Activated naive CD4-positive, alpha-beta T cell treated with anti-CD3 and anti-CD28 coated beads for 36 hours (primary cell): ENCODE measurements around the gene TMEM69. TPM values are rescaled to one million over a fixed set of nuclear protein-coding genes. Genes with fewer than 3 reads are reported as not detected.

Experiments used
- CTCF ChIA-PET: fragments of 350-600 bp; sonication (Branson Sonifier 250); formaldehyde crosslinking; loops from one replicate; lab custom pipeline; 2021; ENCODE audit warnings: antibody characterized with exemption; lab: Charles Lee
- DNase-seq: peaks from one replicate; pipeline ENCODE4 v3.0.0-alpha.2; 2020
- H3K27ac Mint-ChIP-seq: one replicate; pipeline ENCODE4 v1.8.0; 2021; ENCODE audit warnings: mild to moderate bottlenecking, mixed read lengths
- H3K27me3 Mint-ChIP-seq: one replicate; pipeline ENCODE4 v1.8.0; 2021; ENCODE audit warnings: low read depth, mixed read lengths
- H3K36me3 Mint-ChIP-seq: one replicate; pipeline ENCODE4 v1.8.0; 2021; ENCODE audit warnings: low read depth, mixed read lengths
- H3K4me1 Mint-ChIP-seq: one replicate; pipeline ENCODE4 v1.8.0; 2021; ENCODE audit warnings: low read depth, mixed read lengths
- H3K4me3 Mint-ChIP-seq: one replicate; pipeline ENCODE4 v1.8.0; 2021; ENCODE audit warnings: mild to moderate bottlenecking, moderate library complexity, mixed read lengths
- H3K9me3 Mint-ChIP-seq: one replicate; pipeline ENCODE4 v1.8.0; 2021; ENCODE audit warnings: mixed read lengths
- intact Hi-C: fragments of 100-400 bp; cut with micrococcal nuclease; formaldehyde crosslinking; loops from one replicate; pipeline ENCODE4 v1.15.1; 2023
- total RNA-seq, 2 experiments: library from RNA; stranded (reverse); gene quantifications; one replicate each; pipeline ENCODE4 v1.2.3, GENCODE V29; 2021

Gene TMEM69, protein sequence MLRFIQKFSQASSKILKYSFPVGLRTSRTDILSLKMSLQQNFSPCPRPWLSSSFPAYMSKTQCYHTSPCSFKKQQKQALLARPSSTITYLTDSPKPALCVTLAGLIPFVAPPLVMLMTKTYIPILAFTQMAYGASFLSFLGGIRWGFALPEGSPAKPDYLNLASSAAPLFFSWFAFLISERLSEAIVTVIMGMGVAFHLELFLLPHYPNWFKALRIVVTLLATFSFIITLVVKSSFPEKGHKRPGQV
- total RNA-seq: 10 to 100 TPM; 28.9 to 29.3 TPM

- peak; percentile 90 for DNase-seq
- Mint-ChIP-seq H3K27me3 (no peaks in the 10 kb centered on the region), H3K36me3 (peaks cover 23% of the 10 kb centered on the region), H3K9me3 (no peaks in the 10 kb centered on the region), H3K4me1 (peaks cover 35% of the 10 kb centered on the region), H3K27ac (peak within 1 kb of the TSS; percentile 100), H3K4me3 (peak within 1 kb of the TSS; percentile 98)
- CTCF ChIA-PET: no interaction called here
- intact Hi-C loops: loop anchor here (1.0 to 5.0 kb wide), 18 partner anchors 36 to 1645 kb away; partner anchors contain the start of genes AKR1A1, CCDC163, CMPK1 and DYNLT4
These were observed at the start of gene TMEM69 for GRCh38 chr1:45687754-45688740. Gene TMEM69, plus strand, starts transcription at chr1:45688181. Its CDS starts 2,888 bp downstream, at chr1:45691069.

DNA sequence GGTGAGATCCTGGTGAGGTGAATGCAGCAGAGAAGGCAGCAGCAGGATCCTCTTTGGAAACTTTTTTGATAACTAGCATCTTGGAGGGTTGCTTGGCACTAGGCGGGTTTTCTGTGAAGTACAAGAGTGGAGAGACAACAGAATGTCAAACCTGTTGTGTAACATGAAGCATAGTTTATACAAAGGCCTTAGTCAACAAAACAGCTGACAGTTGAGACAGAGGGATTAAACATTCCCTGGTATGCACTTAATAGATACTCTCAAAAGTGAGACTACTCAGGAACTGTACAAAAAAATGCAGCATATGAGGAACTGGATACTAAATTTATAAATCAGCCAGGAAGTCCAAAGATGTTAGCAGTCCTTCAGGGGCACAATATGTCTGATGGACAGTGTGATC, 47.7 kb upstream of the TMEM69 start:
- no peak overlapping the region for H3K27ac Mint-ChIP-seq
- intact Hi-C loops: no loop called here
- CTCF ChIA-PET: no interaction called here
- no peaks in the 10 kb centered on the region for H3K9me3 Mint-ChIP-seq
- H3K36me3 Mint-ChIP-seq: peaks cover 12% of the 10 kb centered on the region
- H3K4me1 Mint-ChIP-seq: no peaks in the 10 kb centered on the region
- no peak for DNase-seq
- H3K4me3 Mint-ChIP-seq: no peak overlapping the region
- no peaks in the 10 kb centered on the region for H3K27me3 Mint-ChIP-seq

- Mint-ChIP-seq H3K4me3 (no peak overlapping the region), H3K9me3 (no peaks in the 10 kb centered on the region)
- DNase-seq: no peak
These were observed 44.7 kb upstream of the TMEM69 start for GRCh38 chr1:45643321-45643720.

DNA sequence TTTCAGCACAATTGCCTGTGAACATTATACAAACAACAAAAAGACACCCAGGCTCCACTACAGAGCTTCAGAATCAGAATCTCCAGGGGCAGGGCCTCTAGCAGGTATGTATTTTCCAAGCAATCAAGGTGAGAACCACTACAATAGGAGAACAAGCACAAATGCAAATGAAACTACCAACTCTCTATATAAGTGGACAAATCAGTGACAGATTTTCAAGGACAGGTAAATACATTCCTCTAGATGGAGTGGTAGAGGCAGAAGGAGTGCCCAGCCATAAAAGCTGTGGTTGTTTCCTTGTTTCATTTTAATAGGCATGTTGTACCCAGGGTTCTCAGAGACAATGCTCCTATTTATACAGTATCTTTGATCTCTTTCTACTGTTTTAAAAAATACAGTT, 44.0 kb upstream of the TMEM69 start:
- Mint-ChIP-seq H3K27me3 (no peaks in the 10 kb centered on the region), H3K27ac (no peak overlapping the region), H3K4me1 (peaks cover 3% of the 10 kb centered on the region), H3K4me3 (no peak overlapping the region), H3K9me3 (no peaks in the 10 kb centered on the region), H3K36me3 (peaks cover 14% of the 10 kb centered on the region)
- no peak for DNase-seq
- intact Hi-C loops: no loop called here
- CTCF ChIA-PET: interaction anchor here (0.5 to 1.1 kb wide), 2 partner anchors 12 to 99 kb away, joined by 3 to 4 read pairs; no protein-coding TSS in a partner anchor

More at GRCh38 chr1:45643321-45643720, 44.7 kb upstream of the TMEM69 start:
- Mint-ChIP-seq H3K27me3 (no peaks in the 10 kb centered on the region), H3K4me1 (peaks cover 3% of the 10 kb centered on the region), H3K36me3 (peaks cover 14% of the 10 kb centered on the region), H3K27ac (no peak overlapping the region)
- CTCF ChIA-PET: interaction anchor here (1.1 kb wide), 1 partner anchor 13 kb away, joined by 3 read pairs; no protein-coding TSS in a partner anchor
- intact Hi-C loops: no loop called here

GRCh38 chr1:45644661-45645060, 43.3 kb upstream of the TMEM69 start:
- no peak for DNase-seq
- H3K27me3 Mint-ChIP-seq: no peaks in the 10 kb centered on the region
- peaks cover 14% of the 10 kb centered on the region for H3K36me3 Mint-ChIP-seq
- no peaks in the 10 kb centered on the region for H3K9me3 Mint-ChIP-seq
- intact Hi-C loops: no loop called here
- peaks cover 3% of the 10 kb centered on the region for H3K4me1 Mint-ChIP-seq
- CTCF ChIA-PET: interaction anchor here (0.5 to 1.5 kb wide), 2 partner anchors 98 to 132 kb away, joined by 3 to 4 read pairs; no protein-coding TSS in a partner anchor
- H3K4me3 Mint-ChIP-seq: no peak overlapping the region
- no peak overlapping the region for H3K27ac Mint-ChIP-seq

DNA sequence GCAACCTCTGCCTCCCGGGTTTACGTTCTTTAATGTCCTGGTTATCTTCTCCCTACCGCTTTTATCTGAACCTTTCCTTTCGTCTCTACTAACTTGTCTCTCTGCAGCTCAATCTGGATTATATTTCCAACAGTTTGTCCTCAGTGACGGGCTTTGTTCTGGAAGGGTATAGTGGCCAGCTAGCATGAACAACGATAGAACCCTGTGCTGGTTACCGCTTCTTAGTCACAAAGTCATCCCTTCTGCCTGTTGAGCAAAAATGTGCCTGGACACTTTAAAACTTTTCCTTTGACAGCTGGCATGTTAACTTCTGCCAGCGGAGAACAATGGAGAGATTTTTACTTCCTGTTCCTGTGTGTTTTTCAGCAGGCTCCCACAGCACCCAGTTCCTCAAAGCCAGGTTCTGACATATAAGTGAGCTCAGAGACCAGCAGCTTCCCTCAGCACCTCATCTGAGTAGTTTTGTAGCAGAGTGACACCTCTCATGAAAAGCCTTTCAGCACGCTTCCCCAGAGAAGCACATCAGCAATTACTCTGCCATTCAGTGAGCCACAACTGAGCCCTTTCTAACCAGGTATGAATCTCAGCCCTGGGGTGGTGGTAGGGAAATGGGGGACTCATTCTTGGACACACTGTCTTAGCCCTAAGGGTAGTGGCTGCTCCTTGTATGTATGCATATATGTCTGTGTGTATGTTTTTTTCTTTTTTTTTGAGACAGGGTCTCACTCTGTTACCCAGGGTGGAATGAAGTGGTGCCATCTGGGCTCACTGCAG, 40.5 kb upstream of the TMEM69 start:
- peaks cover 4% of the 10 kb centered on the region for H3K36me3 Mint-ChIP-seq
- no peak for DNase-seq
- CTCF ChIA-PET: interaction anchor here (0.6 kb wide), 1 partner anchor 117 kb away, joined by 3 read pairs; no protein-coding TSS in a partner anchor
- intact Hi-C loops: no loop called here
- no peak overlapping the region for H3K27ac Mint-ChIP-seq
- H3K4me3 Mint-ChIP-seq: no peak overlapping the region
- H3K27me3 Mint-ChIP-seq: no peaks in the 10 kb centered on the region
- no peaks in the 10 kb centered on the region for H3K9me3 Mint-ChIP-seq
- peaks cover 3% of the 10 kb centered on the region for H3K4me1 Mint-ChIP-seq

DNA sequence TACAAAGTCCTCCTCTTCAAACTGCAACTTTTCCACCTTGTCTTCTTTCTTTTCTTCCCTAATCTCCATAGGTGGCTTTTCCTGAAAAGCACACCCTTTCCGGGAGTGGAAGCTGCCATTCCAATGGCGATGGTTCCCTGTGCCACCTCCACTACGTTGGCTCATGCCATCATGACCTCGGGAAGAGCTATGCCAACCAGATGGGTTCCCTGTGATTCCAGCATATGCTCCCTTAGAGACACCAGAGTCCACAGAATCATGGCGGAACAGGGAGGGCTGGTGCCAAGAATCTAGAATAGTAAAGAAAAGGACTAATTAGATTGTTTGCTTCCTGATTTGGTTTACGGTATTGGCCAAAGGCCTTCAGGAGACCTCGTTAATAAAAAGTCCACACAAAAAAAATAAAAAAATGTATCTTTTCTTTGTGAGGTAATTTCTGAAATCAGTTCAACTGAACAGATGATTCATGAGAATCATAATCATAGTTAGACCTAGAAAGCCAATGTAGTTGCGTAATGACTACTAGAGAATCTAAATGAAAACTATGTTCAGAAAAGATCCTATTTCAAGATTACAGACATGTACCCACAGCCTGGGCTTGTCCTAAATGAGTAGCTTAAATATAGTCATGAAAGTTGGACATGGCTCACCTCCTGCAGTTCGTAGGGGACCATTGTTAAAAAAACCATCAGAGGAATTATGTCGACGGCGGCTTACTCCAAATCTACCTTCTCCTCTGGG, 33.3 kb upstream of the TMEM69 start:
- Mint-ChIP-seq H3K4me3 (no peak overlapping the region), H3K27ac (peak overlapping the region; percentile 19), H3K4me1 (peaks cover 10% of the 10 kb centered on the region), H3K36me3 (peaks cover 26% of the 10 kb centered on the region), H3K9me3 (no peaks in the 10 kb centered on the region), H3K27me3 (no peaks in the 10 kb centered on the region)
- CTCF ChIA-PET: no interaction called here
- intact Hi-C loops: loop anchor here (5.0 kb wide), 2 partner anchors 33 to 47 kb away; partner anchors contain the start of genes GPBP1L1 and TMEM69
- DNase-seq: no peak

DNA sequence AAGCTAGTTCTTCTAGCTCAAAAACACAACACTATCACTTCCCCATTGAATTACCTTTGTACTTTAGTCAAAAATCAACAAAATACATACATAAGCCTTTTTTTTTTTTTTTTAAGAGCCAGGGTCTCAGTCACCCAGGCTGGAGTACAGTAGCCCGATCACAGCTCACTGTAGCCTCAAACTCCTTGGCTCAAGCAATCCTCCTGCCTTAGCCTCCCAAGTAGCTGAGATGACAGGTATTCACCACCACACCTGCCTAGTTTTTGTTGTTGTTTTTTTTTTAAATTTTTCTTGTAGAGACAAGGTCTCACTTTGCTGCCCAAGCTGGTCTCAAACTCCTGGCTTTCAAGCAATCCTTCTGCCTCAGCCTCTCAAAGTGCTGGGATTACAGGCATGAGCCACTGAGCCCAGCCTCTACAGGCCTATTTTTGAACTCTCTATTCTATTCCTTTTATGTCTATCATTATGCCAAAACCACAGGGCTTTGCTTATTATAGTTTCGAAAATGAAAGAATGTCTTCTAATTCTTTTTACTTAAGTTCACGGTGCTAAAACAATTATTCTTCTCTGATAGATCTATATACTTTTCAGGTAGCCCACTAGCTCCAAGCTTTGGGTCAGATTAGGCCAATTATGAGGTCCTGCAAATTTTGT, 31.3 kb upstream of the TMEM69 start:
- H3K4me1 Mint-ChIP-seq: peaks cover 10% of the 10 kb centered on the region
- H3K36me3 Mint-ChIP-seq: peaks cover 26% of the 10 kb centered on the region
- no peaks in the 10 kb centered on the region for H3K9me3 Mint-ChIP-seq
- intact Hi-C loops: no loop called here
- CTCF ChIA-PET: interaction anchor here (0.6 to 1.3 kb wide), 4 partner anchors 13 to 70 kb away, joined by 3 to 9 read pairs (median 4); no protein-coding TSS in a partner anchor
- no peaks in the 10 kb centered on the region for H3K27me3 Mint-ChIP-seq
- no peak overlapping the region for H3K27ac Mint-ChIP-seq
- DNase-seq: no peak
- H3K4me3 Mint-ChIP-seq: no peak overlapping the region

DNA sequence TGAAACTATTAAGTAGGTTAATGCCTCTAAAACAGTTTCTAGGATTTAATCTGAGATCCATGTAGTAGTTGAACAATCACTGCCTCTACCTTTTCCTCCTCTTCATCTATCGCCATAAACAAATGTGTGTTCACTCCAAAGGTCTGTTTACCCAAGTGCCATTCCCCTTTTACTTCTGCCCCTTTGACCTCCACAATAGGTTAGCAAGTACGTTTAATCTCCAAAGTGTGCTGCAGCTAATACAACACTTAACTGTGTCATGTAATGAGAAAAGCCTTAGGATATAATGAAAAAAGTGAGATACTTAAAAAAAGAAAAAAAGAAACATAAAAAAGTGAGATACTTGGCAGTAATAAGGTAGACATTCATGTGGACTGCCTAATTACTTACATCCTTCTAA, 29.8 kb upstream of the TMEM69 start:
- no peaks in the 10 kb centered on the region for H3K9me3 Mint-ChIP-seq
- intact Hi-C loops: no loop called here
- no peaks in the 10 kb centered on the region for H3K27me3 Mint-ChIP-seq
- H3K36me3 Mint-ChIP-seq: peaks cover 23% of the 10 kb centered on the region
- CTCF ChIA-PET: no interaction called here
- H3K4me1 Mint-ChIP-seq: peaks cover 12% of the 10 kb centered on the region
- H3K4me3 Mint-ChIP-seq: no peak overlapping the region
- no peak overlapping the region for H3K27ac Mint-ChIP-seq
- no peak for DNase-seq

- H3K27me3 Mint-ChIP-seq: no peaks in the 10 kb centered on the region
- CTCF ChIA-PET: no interaction called here
- H3K36me3 Mint-ChIP-seq: peaks cover 23% of the 10 kb centered on the region
- no peaks in the 10 kb centered on the region for H3K9me3 Mint-ChIP-seq
- H3K27ac Mint-ChIP-seq: no peak overlapping the region
- intact Hi-C loops: no loop called here
- DNase-seq: no peak
- H3K4me3 Mint-ChIP-seq: no peak overlapping the region
- peaks cover 15% of the 10 kb centered on the region for H3K4me1 Mint-ChIP-seq
These were observed 28.8 kb upstream of the TMEM69 start for GRCh38 chr1:45659222-45659621.

DNA sequence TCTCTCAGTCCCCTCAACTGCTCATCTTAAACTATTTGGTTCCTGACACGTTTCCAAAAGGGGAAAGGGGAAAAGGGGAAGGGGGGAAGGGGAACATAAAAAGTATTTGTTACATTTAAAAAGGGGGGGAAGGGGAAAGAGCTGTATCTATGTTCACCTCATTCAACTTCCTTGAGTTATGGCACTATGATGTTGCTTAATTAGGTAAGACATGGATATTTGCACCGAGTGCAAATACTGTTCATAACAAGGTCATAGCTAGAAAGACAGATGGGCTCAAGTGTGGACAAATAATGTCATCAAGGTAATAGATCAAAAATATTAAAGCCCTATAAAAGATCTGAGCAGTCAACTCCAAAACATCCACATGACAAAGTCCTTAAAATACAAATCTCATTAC, 27.6 kb upstream of the TMEM69 start:
- intact Hi-C loops: no loop called here
- Mint-ChIP-seq H3K27me3 (no peaks in the 10 kb centered on the region), H3K9me3 (no peaks in the 10 kb centered on the region), H3K4me3 (no peak overlapping the region), H3K36me3 (peaks cover 18% of the 10 kb centered on the region), H3K27ac (no peak overlapping the region), H3K4me1 (peaks cover 9% of the 10 kb centered on the region)
- DNase-seq: no peak
- CTCF ChIA-PET: no interaction called here
